K562 (cell line): Measurements from ENCODE around the gene CCDC73. TPM values are rescaled to one million over a fixed set of nuclear protein-coding genes. Genes with fewer than 3 reads are reported as not detected.

Experiments
- ATAC-seq: fragments of 200-7000 bp; cut with Tn5 transposase; 3 replicates; pipeline ENCODE4 v1.9.1; 2020; ENCODE audit warnings: moderate library complexity
- BruUV-seq: library from RNA; stranded (reverse); fragments of 400-500 nt; replicated peaks from 2 replicates; lab custom pipeline; 2021; lab: Mats Ljungman, UMichigan
- CTCF ChIA-PET: fragments of 300-600 bp; formaldehyde crosslinking; extraction: SDS; loops from one replicate; lab custom pipeline; 2021; ENCODE audit warnings: low intra/inter-chr PET ratio; lab: Yijun Ruan, JAX
- POLR2A ChIA-PET: fragments of 300-600, 350-650 bp; sonication (Branson Sonifier 250); formaldehyde crosslinking; extraction: SDS; loops from one replicate; lab custom pipeline; 2021; ENCODE audit warnings: antibody characterized with exemption, inconsistent platforms; lab: Yijun Ruan, JAX
- DNase-seq, 4 experiments: peaks; one replicate each; pipeline versions ENCODE4 v3.0.0 to v3.0.0-alpha.2; 2011 to 2018; ENCODE audit warnings: low spot score in 3 of 4, mixed read lengths in 3 of 4; ENCODE audit errors: extremely low read depth in 1 of 4
- FAIRE-seq: peaks from 2 replicates; lab custom pipeline; 2011; peaks lifted over from hg19 to GRCh38; lab: Jason Lieb, UNC
- H2AFZ ChIP-seq: 2 replicates; pipeline ENCODE4 v1.6.0; 2011; ENCODE audit warnings: low read depth, low read length, control low read depth, inconsistent platforms
- H3K27ac ChIP-seq: fragments of 200-600 bp; 3 replicates; pipeline ENCODE4 v1.8.0; 2011; ENCODE audit warnings: low read depth, mild to moderate bottlenecking, control low read depth, inconsistent platforms, low read length, moderate library complexity, mixed read lengths; ENCODE audit errors: extremely low read depth
- H3K27me3 ChIP-seq, 2 experiments: fragments of 300-600 bp in 1 of 2; 2 replicates in 1 of 2; 3 replicates in 1 of 2; pipeline versions ENCODE4 v1.6.0 to v1.8.0; 2011; ENCODE audit warnings: inconsistent platforms in 2 of 2, low read length in 2 of 2, mild to moderate bottlenecking in 1 of 2, mixed read lengths in 1 of 2, moderate library complexity in 1 of 2; ENCODE audit not compliant: control insufficient read depth in 2 of 2, insufficient read depth in 2 of 2
- H3K36me3 ChIP-seq: fragments of 300-600 bp; 3 replicates; pipeline ENCODE4 v1.8.0; 2011; ENCODE audit warnings: mild to moderate bottlenecking, low read length, inconsistent platforms; ENCODE audit not compliant: control insufficient read depth, insufficient read depth
- H3K4me1 ChIP-seq, 2 experiments: fragments of 200-600 bp in 1 of 2; replicated peaks in 1 of 2; 2 replicates in 1 of 2; 3 replicates in 1 of 2; pipeline versions ENCODE4 v1.5.1 to v1.8.0; 2011; ENCODE audit warnings: inconsistent platforms in 2 of 2, low read length in 2 of 2, mild to moderate bottlenecking in 1 of 2, mixed read lengths in 1 of 2, moderate library complexity in 1 of 2; ENCODE audit not compliant: control insufficient read depth in 2 of 2, insufficient read depth in 2 of 2
- H3K4me2 ChIP-seq: 2 replicates; pipeline ENCODE4 v1.6.1; 2011; ENCODE audit warnings: low read length, control low read depth, inconsistent platforms, mixed read lengths; ENCODE audit not compliant: insufficient read depth
- H3K4me3 ChIP-seq: fragments of 200-600 bp; sonication (generic), shearing (Covaris generic); 2 replicates; pipeline ENCODE4 v1.5.1; 2016; ENCODE audit warnings: control low read depth, inconsistent platforms
- H3K79me2 ChIP-seq: fragments of 200-600 bp; 3 replicates; pipeline ENCODE4 v1.8.0; 2011; ENCODE audit warnings: low read length, inconsistent platforms; ENCODE audit not compliant: control insufficient read depth, insufficient read depth
- H3K9ac ChIP-seq, 2 experiments: 2 replicates each; pipeline versions ENCODE4 v1.6.0 to v1.6.1; 2011; ENCODE audit warnings: low read depth in 2 of 2, low read length in 2 of 2, control low read depth in 1 of 2, inconsistent platforms in 1 of 2, mild to moderate bottlenecking in 1 of 2, mixed read lengths in 1 of 2; ENCODE audit not compliant: insufficient read depth in 1 of 2
- H3K9me1 ChIP-seq: one replicate; pipeline ENCODE4 v1.6.0; 2011; ENCODE audit warnings: inconsistent platforms, mild to moderate bottlenecking, low read length, moderate library complexity; ENCODE audit not compliant: control insufficient read depth, insufficient read depth
- H3K9me3 ChIP-seq: replicated peaks from 2 replicates; pipeline ENCODE4 v1.5.1; 2011; ENCODE audit warnings: low read depth, low read length, inconsistent platforms; ENCODE audit not compliant: control insufficient read depth, insufficient read depth
- H4K20me1 ChIP-seq: replicated peaks from 2 replicates; pipeline ENCODE4 v1.6.1; 2011; ENCODE audit warnings: low read length, inconsistent platforms, mixed read lengths; ENCODE audit not compliant: control insufficient read depth, insufficient read depth
- CBFA2T2 ChIP-seq: fragments of 450-650 bp; conservative IDR thresholded peaks from 2 replicates; pipeline ENCODE4 v1.6.1; 2017; ENCODE audit warnings: mild to moderate bottlenecking
- CEBPB ChIP-seq: fragments of 450-650 bp; IDR thresholded peaks from 2 replicates; pipeline ENCODE4 v1.6.1; 2016; ENCODE audit warnings: missing genetic modification characterization, missing compliant biosample characterization
- ELF4 ChIP-seq: fragments of 450-650 bp; formaldehyde crosslinking; IDR thresholded peaks from 2 replicates; pipeline ENCODE4 v1.4.0; 2022; ENCODE audit warnings: missing genetic modification characterization
- HCFC1 ChIP-seq: IDR thresholded peaks from 2 replicates; pipeline ENCODE4 v1.6.1; 2012; ENCODE audit warnings: low read depth, low read length, improper control_type of control experiment
- MNT ChIP-seq, 2 experiments: fragments of 450-650 bp; conservative IDR thresholded peaks; 2 replicates each; pipeline ENCODE4 v1.6.1; 2017; ENCODE audit warnings: mild to moderate bottlenecking in 2 of 2, moderate library complexity in 2 of 2
- RAD21 ChIP-seq, 2 experiments: fragments of 250-450 bp in 1 of 2; fragments of 450-650 bp in 1 of 2; sonication (Bioruptor Pico) in 1 of 2; formaldehyde crosslinking in 1 of 2; IDR thresholded peaks in 1 of 2; conservative IDR thresholded peaks in 1 of 2; 2 replicates each; pipeline versions ENCODE4 v1.4.0 to v1.8.0; 2020 to 2022; ENCODE audit warnings: mild to moderate bottlenecking in 2 of 2, moderate library complexity in 1 of 2
- SMC3 ChIP-seq: conservative IDR thresholded peaks from 2 replicates; pipeline ENCODE4 v1.6.1; 2011; ENCODE audit warnings: low read depth, low read length, improper control_type of control experiment; ENCODE audit not compliant: insufficient read depth
- SPI1 ChIP-seq: IDR thresholded peaks from 2 replicates; pipeline ENCODE4 v1.6.1; 2011; ENCODE audit warnings: low read depth, low read length, control low read depth, borderline replicate concordance
- STAG1 ChIP-seq: sonication (generic); formaldehyde crosslinking; IDR thresholded peaks from 2 replicates; pipeline ENCODE4 v1.5.0; 2020; ENCODE audit warnings: missing genetic modification reagents, borderline replicate concordance
- WGBS: fragments of 100-300 bp; shearing (Covaris generic); methylation state at CpG from one replicate; pipeline ENCODE4 v1.1.6; 2016; ENCODE audit warnings: low coverage, mixed read lengths; ENCODE audit not compliant: insufficient coverage; ENCODE audit errors: missing lambda C conversion rate; 5-methylcytosine and 5-hydroxymethylcytosine counted together
- in situ Hi-C: fragments of 300-500 bp; cut with MboI; formaldehyde crosslinking; loops from 4 replicates; pipeline ENCODE4 v1.15.0; 2018; ENCODE audit warnings: inconsistent platforms, mixed read lengths
- intact Hi-C: fragments of 100-400 bp; cut with micrococcal nuclease; formaldehyde crosslinking; loops from 2 replicates; pipeline ENCODE4 v1.14.2; 2022
- polyA plus RNA-seq, 8 experiments: library from polyadenylated mRNA; depleted of rRNA in 4 of 8; stranded (reverse) in 5 of 8; unstranded in 3 of 8; fragments of >200 nt; fragmentation: Nextera tagmentation in 2 of 8; fragmentation: Illumina TruSeq in 1 of 8; extraction: Ambion mirVana in 2 of 8; extraction: Trizol in 1 of 8; gene quantifications; 2 replicates each; pipeline versions ENCODE4 v1.2.1 to v1.2.3, GENCODE V29; 2011 to 2014; ENCODE audit warnings: inconsistent platforms in 1 of 8, missing spikeins in 1 of 8
- total RNA-seq, 7 experiments: library from RNA; depleted of rRNA in 6 of 7; stranded (reverse); fragments of >200 nt in 6 of 7; fragmentation: Illumina TruSeq in 2 of 7; extraction: Trizol in 2 of 7; gene quantifications; 2 replicates each; pipeline versions ENCODE4 v1.2.1 to v1.2.3, GENCODE V29; 2011 to 2021; ENCODE audit warnings: low replicate concordance in 1 of 7
- TF ChIP-seq, protein P1 (sequence below), 3 experiments: IDR thresholded peaks in 2 of 3; conservative IDR thresholded peaks in 1 of 3; 2 replicates each; pipeline ENCODE4 v1.5.1; 2011 to 2012; ENCODE audit warnings: low read length in 3 of 3, mild to moderate bottlenecking in 3 of 3, control low read depth in 2 of 3, improper control_type of control experiment in 1 of 3, inconsistent platforms in 1 of 3, low read depth in 1 of 3, mixed read lengths in 1 of 3, moderate library complexity in 1 of 3; ENCODE audit not compliant: insufficient read depth in 2 of 3

Gene CCDC73
- total and polyA plus RNA-seq, 9 of the 15 experiments (the other 6 are each of a cell fraction or from before 2014, with no cell fraction given) = 0.20 to 0.21 TPM; not detected in 7

DNA sequence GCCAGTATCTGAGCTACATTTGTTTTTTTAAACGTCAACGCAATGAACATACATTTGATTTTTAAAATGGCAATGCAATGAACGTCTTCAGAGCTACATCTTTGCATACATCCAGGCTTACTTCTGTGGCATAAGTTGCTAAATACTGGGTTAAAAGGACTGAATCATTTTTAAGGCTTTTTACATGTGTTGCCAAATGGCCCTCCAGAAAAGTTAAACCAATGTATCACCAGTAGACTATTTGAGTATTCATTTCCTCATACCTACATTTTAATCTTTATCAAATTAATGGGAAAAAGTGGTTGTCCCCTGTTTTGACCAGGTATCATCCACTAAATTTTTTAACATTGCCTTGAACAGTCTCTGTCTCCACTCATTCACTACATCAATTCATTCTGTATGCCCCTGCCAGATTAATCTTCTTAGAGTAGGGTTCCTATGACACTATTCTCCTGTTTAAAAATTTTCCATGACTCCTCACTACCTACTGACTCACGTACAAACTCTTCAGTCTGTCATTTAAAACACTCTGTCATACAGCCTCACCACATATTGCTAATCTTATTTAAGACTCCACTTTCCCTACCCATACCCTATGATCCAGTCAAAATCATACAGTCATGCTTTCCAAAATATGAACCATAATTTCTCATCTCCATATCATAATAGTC is 22.9 kb upstream of the CCDC73 start:
- FAIRE-seq = no peak
- Histone ChIP-seq H3K27me3 (peaks cover 0 to 11% of the 10 kb centered on the region in 2 experiments; a peak in 2 of 5 replicates), H3K9ac (no peak overlapping the region)
- no peak for TF ChIP-seq ELF4 (CRISPR knock-in tag)
- TF ChIP-seq HCFC1 = no peak
- TF ChIP-seq CEBPB (tag) = no peak
- TF ChIP-seq, all 486 proteins: peak for 0
- Histone ChIP-seq H3K36me3 (no peaks in the 10 kb centered on the region), H2AFZ (no peak overlapping the region), H3K4me2 (no peak overlapping the region), H3K27ac (no peak overlapping the region), H3K79me2 (no peaks in the 10 kb centered on the region), H3K4me3 (no peak overlapping the region), H3K9me3 (no peaks in the 10 kb centered on the region), H3K4me1 (no peaks in the 10 kb centered on the region), H4K20me1 (no peaks in the 10 kb centered on the region), H3K9me1 (no peaks in the 10 kb centered on the region)
- WGBS = 1% methylated on average over 4 of the region's 4 CpGs
- in situ Hi-C loops = no loop called here
- ChIA-PET CTCF (no interaction called here), POLR2A (no interaction called here)
- intact Hi-C loops = loop anchor here (10.0 kb wide), 2 partner anchors 147 to 507 kb away; no protein-coding TSS in a partner anchor
- DNase-seq (no peak), ATAC-seq (no peak)
- no TSS peak for BruUV-seq

DNA sequence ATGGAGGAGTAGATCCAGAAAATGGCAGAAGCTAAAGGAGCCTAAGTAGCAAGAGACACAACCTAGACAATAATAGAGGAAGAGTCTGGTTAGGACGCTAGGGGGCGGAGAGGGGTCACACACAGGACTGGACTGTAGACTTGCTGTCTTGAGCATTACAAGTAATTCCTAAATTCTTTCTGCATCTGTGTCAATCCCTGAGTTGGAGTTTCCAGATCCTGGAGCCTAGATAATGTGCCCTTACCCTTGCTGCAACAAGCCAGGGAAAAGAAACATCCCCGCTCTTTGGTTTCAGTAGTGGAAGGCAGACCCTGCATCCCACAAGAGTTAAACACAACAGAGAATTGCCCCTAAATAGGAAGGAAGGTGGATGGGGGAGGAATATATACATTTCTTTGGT is 14.9 kb upstream of the CCDC73 start:
- intact Hi-C loops = loop anchor here (1.0 kb wide), 1 partner anchor 256 kb away; no protein-coding TSS in a partner anchor
- TF ChIP-seq CBFA2T2 (no peak), SMC3 (peak; percentile 71), STAG1 (CRISPR knock-in tag) (peak; percentile 60; the same call in 1 of the 2 replicates), SPI1 (peak; percentile 33; the same call in 1 of the 2 replicates), RAD21 (CRISPR knock-in tag; conservative IDR thresholded peaks at IDR 0.05 in 1 of 2, IDR thresholded peaks at IDR 0.05 in 1 of 2) (peak; percentile 39 to 78), MNT (conservative IDR thresholded peaks at IDR 0.05) (no peak)
- TF ChIP-seq, protein P1, sequence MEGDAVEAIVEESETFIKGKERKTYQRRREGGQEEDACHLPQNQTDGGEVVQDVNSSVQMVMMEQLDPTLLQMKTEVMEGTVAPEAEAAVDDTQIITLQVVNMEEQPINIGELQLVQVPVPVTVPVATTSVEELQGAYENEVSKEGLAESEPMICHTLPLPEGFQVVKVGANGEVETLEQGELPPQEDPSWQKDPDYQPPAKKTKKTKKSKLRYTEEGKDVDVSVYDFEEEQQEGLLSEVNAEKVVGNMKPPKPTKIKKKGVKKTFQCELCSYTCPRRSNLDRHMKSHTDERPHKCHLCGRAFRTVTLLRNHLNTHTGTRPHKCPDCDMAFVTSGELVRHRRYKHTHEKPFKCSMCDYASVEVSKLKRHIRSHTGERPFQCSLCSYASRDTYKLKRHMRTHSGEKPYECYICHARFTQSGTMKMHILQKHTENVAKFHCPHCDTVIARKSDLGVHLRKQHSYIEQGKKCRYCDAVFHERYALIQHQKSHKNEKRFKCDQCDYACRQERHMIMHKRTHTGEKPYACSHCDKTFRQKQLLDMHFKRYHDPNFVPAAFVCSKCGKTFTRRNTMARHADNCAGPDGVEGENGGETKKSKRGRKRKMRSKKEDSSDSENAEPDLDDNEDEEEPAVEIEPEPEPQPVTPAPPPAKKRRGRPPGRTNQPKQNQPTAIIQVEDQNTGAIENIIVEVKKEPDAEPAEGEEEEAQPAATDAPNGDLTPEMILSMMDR (IDR thresholded peaks at IDR 0.05 in 2 of 3, conservative IDR thresholded peaks at IDR 0.05 in 1 of 3; ENCODE audit: insufficient read depth in 2 of 3, low read depth in 1 of 3, low read length in 3 of 3) = peak; percentile 74 to 81 (median 75)

More for the DNA sequence above, 14.9 kb upstream of the CCDC73 start:
- peaks cover 0 to 10% of the 10 kb centered on the region in 2 experiments; a peak in 2 of 5 replicates for H3K27me3 ChIP-seq
- H3K4me2 ChIP-seq = no peak overlapping the region
- ChIA-PET POLR2A (interaction anchor here (0.6 to 0.7 kb wide), 2 partner anchors 98 to 475 kb away, joined by 3 read pairs; no protein-coding TSS in a partner anchor), CTCF (interaction anchor here (0.6 to 1.3 kb wide), 3 partner anchors 152 to 486 kb away, joined by 3 to 4 read pairs (median 4); no protein-coding TSS in a partner anchor)
- in situ Hi-C loops = no loop called here
- FAIRE-seq (peak; percentile 85), DNase-seq (peak; percentile 36 to 73 (median 50)), ATAC-seq (peak; percentile 99)
- H3K27ac ChIP-seq = no peak overlapping the region
- H2AFZ ChIP-seq = no peak overlapping the region
- no peaks in the 10 kb centered on the region for H3K36me3 ChIP-seq
- H3K4me3 ChIP-seq = no peak overlapping the region
- 2% methylated on average over 3 of the region's 3 CpGs for WGBS
- no TSS peak for BruUV-seq
- H3K4me1 ChIP-seq = no peaks in the 10 kb centered on the region
- no peaks in the 10 kb centered on the region for H3K9me1 ChIP-seq
- no peaks in the 10 kb centered on the region for H3K79me2 ChIP-seq
- no peaks in the 10 kb centered on the region for H4K20me1 ChIP-seq
- no peaks in the 10 kb centered on the region; the same call in 1 of the 2 replicates for H3K9me3 ChIP-seq
- no peak overlapping the region for H3K9ac ChIP-seq
